ENCODE data around the gene MACROD2.

GRCh38 chr20:15895126-15895525, 1899.8 kb downstream of the MACROD2 start:
- TF ChIP-seq, protein P1, sequence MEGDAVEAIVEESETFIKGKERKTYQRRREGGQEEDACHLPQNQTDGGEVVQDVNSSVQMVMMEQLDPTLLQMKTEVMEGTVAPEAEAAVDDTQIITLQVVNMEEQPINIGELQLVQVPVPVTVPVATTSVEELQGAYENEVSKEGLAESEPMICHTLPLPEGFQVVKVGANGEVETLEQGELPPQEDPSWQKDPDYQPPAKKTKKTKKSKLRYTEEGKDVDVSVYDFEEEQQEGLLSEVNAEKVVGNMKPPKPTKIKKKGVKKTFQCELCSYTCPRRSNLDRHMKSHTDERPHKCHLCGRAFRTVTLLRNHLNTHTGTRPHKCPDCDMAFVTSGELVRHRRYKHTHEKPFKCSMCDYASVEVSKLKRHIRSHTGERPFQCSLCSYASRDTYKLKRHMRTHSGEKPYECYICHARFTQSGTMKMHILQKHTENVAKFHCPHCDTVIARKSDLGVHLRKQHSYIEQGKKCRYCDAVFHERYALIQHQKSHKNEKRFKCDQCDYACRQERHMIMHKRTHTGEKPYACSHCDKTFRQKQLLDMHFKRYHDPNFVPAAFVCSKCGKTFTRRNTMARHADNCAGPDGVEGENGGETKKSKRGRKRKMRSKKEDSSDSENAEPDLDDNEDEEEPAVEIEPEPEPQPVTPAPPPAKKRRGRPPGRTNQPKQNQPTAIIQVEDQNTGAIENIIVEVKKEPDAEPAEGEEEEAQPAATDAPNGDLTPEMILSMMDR (IDR thresholded peaks at IDR 0.05), result no peak
- TF ChIP-seq ZFX (IDR thresholded peaks at IDR 0.05; ENCODE audit: borderline replicate concordance), result no peak
